HG02588 (cell line): ENCODE results near the gene GCH1.
A peak's percentile ranks its signal among the peaks of the same experiment; 100 is the strongest.
"Not testable (repeated sequence)": the region's sequence is repeated elsewhere in the genome, so short reads cannot be mapped to it uniquely, and the experiment has no call there.

Source experiments
- ATAC-seq: cut with Tn5 transposase; IDR thresholded peaks from one replicate; pipeline ENCODE4 v1.9.1; 2021; ENCODE audit warnings: mild to moderate bottlenecking, moderate library complexity; ENCODE audit not compliant: unreplicated experiment

GCH1 gene

GRCh38 chr14:54870154-54871090 lies 32.2 kb downstream of the GCH1 start:
- ATAC-seq: not testable (repeated sequence)

- no peak for ATAC-seq
Observed at GRCh38 chr14:54867011-54867410, 35.6 kb downstream of the GCH1 start.

DNA sequence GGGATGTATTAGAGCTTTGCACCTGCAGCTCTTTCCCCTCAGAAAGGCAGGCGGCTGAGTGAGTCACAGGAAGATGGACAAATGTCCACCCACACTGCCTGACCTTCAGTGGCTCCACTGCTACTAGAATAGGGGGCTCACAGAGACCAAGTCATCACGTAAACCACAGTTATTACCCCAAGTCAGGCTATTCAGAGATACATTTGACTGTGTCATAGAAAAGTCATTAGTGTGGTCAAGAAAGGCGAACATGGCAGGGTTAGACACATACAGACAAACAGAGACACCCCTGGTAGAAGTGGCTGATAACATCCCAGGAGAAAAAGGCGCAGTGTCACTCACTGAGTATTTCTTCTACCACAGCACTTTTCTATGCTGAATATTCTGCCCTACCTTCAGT lies 36.0 kb downstream of the GCH1 start:
- no peak for ATAC-seq

GRCh38 chr14:54864526-54864925 lies 38.1 kb downstream of the GCH1 start:
- ATAC-seq: no peak

DNA sequence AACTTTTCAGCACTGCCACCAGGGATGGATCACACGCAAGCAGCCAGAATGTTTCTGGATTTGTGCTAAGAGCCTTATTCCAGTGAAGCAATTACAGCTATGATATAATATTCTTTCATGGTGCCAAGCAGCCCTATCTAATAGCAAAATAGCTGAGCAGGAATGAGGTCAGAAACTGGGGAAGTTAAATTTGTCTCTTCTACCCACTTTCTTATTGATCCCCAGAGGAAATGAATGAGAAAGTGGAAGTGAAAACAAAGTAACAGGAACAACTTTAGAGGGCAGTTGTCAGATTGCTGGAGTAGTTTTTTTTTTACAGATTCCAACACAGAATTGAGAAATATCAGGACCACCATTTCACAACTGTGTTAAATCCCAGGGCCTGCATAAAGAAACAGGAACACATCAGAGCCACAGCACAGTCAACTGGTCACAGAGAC lies 44.8 kb downstream of the GCH1 start:
- ATAC-seq: peak; percentile 83

DNA sequence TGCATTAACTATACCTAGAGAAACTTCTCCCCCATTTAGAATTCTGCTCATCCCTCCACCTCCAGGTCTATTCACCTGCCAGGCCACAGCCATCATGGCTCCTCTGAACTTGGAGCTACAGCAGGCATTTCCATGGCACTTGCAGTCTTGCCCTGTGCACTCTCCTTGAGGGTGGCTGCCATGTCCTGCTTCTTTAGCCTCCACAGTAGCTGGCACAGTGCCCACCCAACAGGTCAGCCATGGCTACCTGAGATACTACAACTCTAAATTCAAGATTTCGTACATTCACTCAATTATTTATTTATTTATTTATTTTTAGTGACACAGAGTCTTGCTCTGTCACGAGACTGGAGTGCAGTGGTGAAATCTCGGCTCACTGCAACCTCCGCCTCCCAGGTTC lies 46.5 kb downstream of the GCH1 start:
- no peak for ATAC-seq

GRCh38 chr14:54854181-54854580 lies 48.4 kb downstream of the GCH1 start:
- ATAC-seq: no peak

DNA sequence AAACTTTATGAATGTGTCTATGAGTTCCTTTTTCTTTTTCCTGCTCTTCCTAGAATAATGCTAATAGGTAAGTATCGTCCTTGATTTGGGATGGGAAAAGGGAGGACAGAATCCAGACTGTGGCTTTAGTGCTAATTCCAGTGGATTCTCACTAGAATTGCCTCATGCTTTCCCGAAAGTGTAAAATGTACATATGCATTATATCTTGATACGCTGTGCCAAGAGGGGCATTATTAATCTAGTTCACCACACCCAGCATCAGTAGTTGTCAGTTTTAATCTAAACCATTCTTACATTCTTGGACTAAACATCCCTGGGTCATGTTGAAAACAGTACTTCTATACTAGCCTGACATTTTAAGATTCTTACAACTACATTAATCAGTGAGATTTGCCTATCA lies 49.3 kb downstream of the GCH1 start:
- ATAC-seq: no peak

GRCh38 chr14:54852215-54852614 lies 50.4 kb downstream of the GCH1 start:
- ATAC-seq: no peak

DNA sequence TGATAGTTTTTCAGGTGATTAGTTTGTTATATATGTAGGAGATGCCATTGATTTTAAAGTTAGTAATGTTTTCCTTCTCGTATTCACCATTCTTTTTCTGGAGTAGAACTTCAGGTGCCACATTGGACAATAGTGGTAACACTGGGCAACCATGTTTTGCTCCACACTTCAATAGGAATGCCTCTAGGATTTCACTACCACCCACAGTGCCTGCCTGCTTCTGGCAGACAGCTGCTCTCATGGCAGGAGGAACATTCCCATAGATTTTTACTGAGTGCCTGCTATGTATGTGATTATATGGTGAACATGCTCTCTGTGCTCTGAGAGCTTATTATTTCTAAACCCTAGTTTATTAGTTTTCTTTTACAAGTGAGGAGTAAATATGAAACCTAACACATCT lies 53.7 kb downstream of the GCH1 start:
- ATAC-seq: no peak

- no peak for ATAC-seq
Observed at GRCh38 chr14:54845641-54846040, 57.0 kb downstream of the GCH1 start.

DNA sequence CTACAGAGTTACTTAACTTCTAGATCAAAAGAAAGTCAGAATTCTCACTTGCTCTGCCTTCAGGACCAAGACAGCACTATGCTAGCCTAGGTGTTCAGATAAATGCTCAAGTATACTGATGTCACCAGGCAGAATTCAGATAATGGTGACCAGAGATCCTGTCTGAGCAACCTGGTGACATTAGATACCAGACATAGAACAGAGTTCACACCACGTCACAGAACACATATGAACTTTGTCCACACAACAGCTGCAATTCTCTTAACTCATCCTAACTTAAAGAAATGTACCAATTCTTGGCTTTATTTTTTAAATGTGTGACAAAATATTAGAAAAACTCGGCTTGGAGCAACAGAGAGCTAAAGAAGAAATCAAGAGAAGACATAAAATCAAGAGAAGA lies 58.1 kb downstream of the GCH1 start:
- no peak for ATAC-seq

GRCh38 chr14:54840798-54841197 lies 61.8 kb downstream of the GCH1 start:
- ATAC-seq: no peak

GRCh38 chr14:54840336-54840735 lies 62.3 kb downstream of the GCH1 start:
- ATAC-seq: no peak

- no peak for ATAC-seq
Observed at GRCh38 chr14:54839701-54840119, 62.9 kb downstream of the GCH1 start.

GRCh38 chr14:54838931-54839512 lies 63.6 kb downstream of the GCH1 start:
- ATAC-seq: no peak

GRCh38 chr14:54837508-54838149 lies 65.0 kb downstream of the GCH1 start:
- ATAC-seq: no peak

DNA sequence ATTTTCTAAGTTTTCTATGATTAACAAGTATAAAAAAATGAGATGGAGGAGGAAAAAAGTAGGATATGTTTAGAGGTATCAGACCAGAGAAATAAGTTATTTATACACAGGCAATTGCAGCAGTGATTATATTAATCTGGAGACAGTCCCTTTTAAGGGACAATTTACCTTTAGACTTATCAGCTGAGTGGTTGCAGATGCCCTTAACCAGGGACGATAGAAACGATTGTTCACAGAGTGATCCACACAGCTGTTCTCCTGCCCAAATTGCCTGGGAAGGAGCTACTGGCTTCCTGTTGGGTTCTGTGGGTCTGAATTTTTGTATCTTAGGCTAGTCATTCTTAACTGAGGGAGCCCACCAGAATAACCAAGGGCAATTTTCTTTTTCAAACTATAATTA lies 66.4 kb downstream of the GCH1 start:
- no peak for ATAC-seq

DNA sequence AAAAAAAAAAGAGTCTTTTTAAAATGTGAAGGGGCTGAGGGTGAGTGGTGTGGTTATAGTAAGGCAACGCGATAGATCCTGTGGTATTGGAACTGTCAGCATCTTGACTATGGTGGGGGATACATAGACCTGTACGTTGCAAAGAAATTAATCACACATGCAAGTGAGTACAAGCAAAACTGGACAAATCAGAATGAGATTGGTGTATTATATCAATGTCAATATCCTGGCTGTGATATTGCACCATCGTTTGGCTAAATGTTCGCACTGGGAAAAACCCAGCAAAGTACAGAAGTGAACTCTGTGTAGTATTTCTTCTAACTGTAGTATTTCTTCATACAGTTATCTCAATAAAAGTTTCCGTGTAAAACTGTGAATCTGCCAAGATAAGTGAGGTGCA lies 67.9 kb downstream of the GCH1 start:
- no peak for ATAC-seq

DNA sequence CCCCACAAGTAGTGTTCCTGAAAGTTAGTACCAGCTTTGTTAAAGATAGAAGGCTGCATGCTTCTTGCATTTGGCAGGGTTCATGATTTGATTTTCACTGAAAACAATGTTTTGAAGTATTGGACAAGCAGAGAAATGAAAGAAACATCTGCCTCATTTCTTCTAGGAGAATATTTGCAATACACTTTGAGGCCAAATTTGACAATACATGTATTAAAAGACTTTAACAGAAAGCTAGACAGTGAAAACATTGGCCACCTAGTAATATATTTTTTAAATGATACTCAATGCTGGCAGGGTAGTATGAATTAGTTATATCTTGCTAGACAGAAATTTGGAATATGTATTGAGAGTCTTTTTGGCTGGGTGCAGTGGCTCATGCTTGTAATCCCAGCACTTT lies 68.5 kb downstream of the GCH1 start:
- no peak for ATAC-seq

- no peak for ATAC-seq
Observed at GRCh38 chr14:54830650-54831049, 72.0 kb downstream of the GCH1 start.
